Stimulated activated CD4-positive, alpha-beta T cell treated with anti-CD3 and anti-CD28 coated beads, Interleukin-2, amount 100 ng/mL, for 24 hours (primary cell): ENCODE results near the gene MUCL3.
A peak's percentile ranks its signal among the peaks of the same experiment; 100 is the strongest.
"Not testable (repeated sequence)": the region's sequence is repeated elsewhere in the genome, so short reads cannot be mapped to it uniquely, and the experiment has no call there.

ENCODE experiments used
- DNase-seq, 2 donors: peaks; one replicate each; pipeline ENCODE4 v3.0.0-alpha.2; 2020

MUCL3 gene, protein sequence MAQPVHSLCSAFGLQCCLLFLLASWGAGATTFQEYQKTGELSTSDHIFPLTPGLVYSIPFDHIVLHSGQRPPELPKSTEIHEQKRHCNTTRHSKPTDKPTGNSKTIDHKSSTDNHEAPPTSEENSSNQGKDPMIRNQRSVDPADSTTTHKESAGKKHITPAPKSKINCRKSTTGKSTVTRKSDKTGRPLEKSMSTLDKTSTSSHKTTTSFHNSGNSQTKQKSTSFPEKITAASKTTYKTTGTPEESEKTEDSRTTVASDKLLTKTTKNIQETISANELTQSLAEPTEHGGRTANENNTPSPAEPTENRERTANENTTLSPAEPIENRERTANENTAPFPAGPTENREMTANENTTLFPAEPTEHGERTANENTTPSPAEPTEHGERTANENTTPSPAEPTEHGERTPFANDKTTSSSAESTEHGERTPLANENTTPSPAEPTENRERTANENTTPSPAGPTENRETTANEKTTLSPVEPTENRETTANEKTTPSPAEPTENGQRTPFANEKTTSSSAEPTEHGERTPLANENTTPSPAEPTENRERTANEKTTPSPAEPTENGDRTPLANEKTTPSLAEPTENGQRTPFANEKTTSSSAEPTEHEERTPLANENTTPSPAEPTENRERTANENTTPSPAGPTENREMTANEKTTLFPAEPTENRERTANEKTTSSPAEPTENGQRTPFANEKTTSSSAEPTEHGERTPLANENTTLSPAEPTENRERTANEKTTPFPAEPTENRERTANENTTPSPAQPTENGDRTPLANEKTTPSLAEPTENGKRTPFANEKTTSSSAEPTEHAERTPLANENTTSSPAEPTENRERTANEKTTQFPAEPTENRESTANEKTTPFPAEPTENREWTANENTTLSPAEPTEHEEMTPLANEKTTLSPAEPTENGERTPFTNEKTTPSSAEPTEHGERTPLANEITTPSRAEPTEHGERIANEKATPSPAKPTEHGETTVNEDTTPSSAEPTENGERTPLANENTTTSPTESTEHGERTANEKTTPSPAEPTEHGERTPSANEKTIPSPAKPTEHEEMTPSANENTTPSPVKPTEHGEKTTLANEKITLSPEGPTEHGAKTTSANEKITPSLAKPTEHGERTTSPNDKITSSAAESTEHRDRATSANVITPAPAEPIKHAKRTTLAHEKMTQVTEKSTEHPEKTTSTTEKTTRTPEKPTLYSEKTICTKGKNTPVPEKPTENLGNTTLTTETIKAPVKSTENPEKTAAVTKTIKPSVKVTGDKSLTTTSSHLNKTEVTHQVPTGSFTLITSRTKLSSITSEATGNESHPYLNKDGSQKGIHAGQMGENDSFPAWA (N-terminal part only)

DNA sequence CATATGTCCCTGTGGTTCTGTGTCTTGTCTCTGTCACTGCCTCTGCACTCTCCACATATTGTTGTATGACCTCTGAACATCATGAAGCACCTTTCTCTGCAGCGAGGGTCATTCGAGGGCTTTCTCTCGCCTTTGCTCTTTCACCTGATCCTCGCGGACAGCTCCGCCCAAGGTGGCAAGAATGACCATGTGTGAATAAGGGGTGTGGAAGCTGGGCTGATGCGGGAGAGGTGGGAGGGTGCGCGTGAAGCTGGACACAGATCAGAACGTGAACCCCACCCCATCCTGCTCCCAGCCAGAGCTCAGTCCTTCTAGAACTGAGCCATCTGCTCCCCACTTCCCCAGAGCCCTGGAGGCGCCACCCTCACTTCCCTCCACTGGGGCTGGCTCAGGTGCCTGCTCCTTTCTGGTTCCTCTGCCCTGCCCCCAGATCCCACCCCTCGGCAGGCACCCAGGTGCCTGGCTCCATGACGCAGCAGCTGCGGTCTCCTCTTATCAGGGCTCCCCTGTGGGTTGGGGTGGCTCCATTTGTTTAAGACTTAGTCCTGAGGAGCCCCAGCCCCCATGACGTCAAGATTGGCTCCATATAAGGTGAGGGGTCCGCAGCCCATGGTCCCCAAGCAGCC lies at the start of gene MUCL3:
Gene MUCL3 (plus strand): TSS at position 613 of the 626 bp plus-strand sequence. CDS start 27 bp downstream, outside the sequence.
- DNase-seq: no peak

DNA sequence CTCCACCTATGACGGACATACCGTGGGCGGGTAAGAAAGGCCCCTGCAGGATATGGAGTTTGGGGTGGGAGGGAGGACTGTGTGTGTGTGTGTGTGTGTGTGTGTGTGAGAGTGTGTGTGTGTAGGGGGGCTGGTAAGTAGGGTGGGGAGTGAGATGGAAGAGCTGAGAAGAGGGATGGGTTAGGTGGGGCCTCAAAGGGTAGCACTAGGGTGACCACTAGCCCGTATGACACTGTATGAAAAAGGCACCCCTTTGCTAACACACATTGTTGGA lies 49.4 kb upstream of the MUCL3 start:
- no peak for DNase-seq

DNA sequence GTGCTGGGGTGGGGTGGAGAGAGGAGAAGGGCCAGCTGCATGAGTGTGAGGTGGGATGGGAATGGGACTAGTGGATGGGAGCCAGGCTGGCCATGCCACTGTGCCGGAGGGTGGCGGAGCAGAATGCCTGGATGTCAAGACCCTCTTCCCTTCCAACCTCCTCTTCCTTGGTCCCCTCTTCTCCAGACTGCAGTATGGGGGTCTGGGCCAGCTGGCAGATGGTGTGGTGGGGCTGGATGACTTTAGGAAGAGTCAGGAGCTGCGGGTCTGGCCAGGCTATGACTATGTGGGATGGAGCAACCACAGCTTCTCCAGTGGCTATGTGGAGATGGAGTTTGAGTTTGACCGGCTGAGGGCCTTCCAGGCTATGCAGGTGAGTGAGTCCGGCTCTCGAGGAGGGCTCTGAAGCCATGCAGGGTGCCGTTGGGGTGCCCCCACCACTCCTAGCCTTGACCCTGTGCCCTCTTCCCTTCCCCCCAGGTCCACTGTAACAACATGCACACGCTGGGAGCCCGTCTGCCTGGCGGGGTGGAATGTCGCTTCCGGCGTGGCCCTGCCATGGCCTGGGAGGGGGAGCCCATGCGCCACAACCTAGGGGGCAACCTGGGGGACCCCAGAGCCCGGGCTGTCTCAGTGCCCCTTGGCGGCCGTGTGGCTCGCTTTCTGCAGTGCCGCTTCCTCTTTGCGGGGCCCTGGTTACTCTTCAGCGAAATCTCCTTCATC lies 48.8 kb upstream of the MUCL3 start:
- DNase-seq: no peak

DNA sequence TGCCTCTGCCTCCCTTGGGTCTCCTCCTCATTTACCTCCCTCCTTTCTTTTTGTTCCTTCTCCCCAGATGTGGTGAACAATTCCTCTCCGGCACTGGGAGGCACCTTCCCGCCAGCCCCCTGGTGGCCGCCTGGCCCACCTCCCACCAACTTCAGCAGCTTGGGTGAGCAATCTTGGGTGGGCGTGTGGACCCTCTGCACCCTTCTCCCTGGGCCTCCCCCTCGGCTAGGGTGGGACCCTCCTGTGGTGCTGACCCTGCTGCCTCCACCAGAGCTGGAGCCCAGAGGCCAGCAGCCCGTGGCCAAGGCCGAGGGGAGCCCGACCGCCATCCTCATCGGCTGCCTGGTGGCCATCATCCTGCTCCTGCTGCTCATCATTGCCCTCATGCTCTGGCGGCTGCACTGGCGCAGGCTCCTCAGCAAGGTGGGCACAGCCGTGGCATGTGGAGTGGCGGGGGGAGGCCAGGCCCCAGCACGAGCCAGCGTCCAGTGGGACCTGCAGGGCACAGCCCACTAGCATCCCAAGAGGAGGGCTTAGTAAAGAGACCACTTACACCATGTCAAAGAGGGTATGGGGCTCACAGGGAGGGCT lies 47.7 kb upstream of the MUCL3 start:
- no peak for DNase-seq

DNA sequence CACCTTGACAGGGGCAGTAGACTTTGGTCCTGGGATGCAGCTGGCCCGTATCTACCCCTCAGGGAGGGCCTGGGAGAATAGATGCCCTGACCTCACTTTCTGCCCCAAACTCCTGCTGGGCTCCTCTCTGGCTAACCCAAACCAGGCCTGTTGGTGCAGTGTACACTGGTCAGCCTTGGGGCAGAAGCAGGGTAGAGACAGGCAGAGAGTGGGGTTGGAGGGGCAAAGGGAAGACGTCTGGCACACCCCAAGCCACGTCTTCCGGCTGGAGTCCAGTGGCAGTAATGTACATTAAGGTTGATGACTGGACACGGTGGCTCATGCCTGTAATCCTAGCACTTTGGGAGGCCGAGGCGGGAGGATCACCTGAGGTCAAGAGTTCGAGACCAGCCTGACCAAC lies 47.1 kb upstream of the MUCL3 start:
- no peak for DNase-seq

DNA sequence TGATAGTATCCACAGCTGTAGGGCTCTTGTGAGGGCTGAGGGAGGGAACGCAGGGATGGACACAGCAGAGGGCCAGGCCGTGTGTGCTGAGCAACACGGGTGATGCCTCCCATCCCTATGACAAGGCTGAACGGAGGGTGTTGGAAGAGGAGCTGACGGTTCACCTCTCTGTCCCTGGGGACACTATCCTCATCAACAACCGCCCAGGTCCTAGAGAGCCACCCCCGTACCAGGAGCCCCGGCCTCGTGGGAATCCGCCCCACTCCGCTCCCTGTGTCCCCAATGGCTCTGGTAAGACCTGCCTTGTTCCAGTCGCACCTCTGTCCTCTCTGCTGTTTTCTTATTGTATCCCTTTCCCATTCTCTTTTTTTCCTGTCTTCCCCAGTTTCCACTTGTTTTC lies 46.4 kb upstream of the MUCL3 start:
- no peak for DNase-seq

DNA sequence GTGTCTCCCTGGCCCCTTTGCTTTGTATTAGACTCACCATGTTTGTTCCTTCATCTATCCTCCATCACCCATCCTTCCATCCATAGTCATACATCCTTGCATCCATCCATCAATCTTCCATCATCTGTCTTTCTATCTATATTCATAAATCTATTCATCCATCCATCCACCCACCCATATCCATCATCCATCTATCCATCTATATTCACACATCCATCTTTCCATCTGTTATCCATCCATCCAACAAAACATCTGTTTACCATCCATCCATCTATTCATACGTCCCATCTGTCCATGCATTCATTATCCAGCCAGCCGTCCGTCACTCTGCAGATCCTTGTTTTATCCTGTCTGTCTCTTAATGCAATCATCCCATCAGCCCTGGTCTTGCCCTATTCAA lies 45.8 kb upstream of the MUCL3 start:
- no peak for DNase-seq

DNA sequence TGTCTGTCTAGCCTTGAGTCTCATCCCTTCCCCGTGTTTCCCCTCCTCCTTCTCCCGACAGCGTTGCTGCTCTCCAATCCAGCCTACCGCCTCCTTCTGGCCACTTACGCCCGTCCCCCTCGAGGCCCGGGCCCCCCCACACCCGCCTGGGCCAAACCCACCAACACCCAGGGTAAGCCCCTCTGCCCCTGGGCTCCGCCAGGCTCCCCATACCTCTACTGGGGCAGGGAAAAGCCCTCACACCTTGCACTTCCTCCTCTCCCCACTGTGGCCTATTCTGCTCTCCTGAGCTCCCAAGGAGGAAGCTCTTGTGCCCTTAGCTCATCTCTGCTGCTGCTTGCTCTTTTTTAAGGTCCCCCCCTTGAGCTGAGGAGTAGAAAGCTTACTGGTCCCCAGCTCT lies 45.4 kb upstream of the MUCL3 start:
- DNase-seq: no peak

DNA sequence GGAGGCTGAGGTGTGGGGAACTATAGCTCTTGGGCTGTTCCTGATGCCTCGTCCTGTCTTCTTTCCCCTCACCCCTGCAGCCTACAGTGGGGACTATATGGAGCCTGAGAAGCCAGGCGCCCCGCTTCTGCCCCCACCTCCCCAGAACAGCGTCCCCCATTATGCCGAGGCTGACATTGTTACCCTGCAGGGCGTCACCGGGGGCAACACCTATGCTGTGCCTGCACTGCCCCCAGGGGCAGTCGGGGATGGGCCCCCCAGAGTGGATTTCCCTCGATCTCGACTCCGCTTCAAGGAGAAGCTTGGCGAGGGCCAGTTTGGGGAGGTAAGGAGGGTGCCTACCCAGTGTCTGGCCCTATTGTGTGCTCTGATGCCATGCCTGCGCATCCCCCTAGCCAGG lies 44.2 kb upstream of the MUCL3 start:
- DNase-seq: no peak

DNA sequence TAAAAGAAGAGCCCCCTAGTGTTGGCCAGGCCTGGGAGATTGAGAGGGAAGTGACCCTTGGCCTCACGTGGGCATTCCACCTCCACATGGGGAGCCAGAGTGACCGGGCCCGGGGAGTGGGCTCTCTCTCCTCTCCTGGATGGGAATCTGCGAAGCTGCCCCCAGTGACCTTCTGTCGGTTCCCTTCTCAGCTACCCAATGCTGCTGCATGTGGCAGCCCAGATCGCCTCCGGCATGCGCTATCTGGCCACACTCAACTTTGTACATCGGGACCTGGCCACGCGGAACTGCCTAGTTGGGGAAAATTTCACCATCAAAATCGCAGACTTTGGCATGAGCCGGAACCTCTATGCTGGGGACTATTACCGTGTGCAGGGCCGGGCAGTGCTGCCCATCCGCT lies 42.9 kb upstream of the MUCL3 start:
- DNase-seq: no peak

DNA sequence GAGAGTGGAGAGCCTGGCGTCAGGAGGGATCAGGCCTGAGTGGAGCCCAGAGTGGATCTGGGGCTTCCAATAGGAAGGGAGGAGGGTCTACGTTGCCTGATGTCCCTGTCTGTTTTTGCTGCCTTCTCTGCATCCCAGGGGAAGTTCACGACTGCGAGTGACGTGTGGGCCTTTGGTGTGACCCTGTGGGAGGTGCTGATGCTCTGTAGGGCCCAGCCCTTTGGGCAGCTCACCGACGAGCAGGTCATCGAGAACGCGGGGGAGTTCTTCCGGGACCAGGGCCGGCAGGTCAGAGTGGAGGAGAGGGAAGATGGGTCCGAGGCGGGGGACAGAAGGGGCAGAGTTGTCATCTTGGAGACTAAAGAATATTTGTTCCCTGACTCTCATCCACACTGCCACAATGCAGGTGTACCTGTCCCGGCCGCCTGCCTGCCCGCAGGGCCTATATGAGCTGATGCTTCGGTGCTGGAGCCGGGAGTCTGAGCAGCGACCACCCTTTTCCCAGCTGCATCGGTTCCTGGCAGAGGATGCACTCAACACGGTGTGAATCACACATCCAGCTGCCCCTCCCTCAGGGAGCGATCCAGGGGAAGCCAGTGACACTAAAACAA lies 41.9 kb upstream of the MUCL3 start:
- DNase-seq: no peak

DNA sequence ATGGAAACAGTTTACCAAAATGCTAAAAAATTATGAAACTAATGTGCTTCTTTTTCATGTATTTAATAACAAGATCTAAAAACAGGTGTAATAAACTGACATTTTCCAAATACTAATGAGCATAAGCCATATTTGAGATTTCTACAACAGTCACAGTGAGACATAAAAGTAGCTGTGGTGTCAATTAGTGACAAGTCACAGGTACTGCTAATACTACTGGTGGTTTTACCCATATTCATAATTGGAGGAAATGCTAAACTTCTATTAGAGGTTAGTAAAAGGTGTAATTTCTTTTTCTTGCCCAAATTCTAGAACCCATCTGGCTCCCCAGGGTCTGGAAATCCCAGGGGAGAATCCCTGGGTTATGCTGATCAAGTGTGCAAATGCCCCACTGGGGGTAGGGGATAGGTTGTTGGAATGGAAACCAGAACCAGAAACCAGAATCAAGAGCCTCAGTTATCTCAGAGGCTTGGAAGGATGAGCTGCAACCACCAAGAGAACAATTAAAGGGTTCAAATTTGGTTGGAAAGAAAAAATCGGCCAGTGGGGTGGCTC lies 39.8 kb upstream of the MUCL3 start:
- no peak for DNase-seq

DNA sequence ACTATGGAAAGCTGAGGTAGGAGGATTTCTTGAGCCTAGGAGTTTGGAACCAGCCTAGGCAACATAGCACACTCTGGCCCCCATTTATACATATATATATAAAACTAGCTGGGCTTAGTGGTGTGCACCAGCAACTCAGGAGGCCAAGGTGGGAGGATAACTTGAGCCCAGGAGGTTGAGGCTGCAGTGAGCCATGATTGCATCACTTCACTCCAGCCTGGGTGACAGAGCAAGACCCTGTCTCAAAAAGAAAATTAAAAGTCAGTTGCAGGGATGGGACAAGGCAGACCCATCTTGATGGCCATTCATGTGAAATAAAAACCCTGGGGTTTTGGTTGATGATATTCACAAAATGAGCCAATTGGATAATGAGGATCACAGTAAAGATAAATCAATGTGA lies 39.3 kb upstream of the MUCL3 start:
- no peak for DNase-seq

DNA sequence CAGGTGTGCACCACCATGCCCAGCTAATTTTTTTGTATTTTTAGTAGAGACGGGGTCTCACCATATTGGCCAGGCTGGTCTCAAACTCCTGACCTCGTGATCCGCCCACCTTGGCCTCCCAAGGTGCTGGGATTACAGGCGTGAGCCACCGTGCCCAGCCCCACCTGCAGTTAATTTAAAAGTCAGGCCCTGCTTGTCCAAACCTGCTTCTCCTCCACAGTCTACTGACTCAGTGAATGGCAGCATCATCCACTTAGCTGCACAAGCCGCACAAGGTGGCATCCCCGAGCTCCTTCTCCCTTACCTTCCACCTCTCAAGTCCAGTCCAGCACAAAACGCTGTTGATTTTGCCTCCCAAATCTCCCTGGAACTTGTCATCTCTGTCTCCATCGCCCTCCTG lies 38.6 kb upstream of the MUCL3 start:
- DNase-seq: not testable (repeated sequence)

DNA sequence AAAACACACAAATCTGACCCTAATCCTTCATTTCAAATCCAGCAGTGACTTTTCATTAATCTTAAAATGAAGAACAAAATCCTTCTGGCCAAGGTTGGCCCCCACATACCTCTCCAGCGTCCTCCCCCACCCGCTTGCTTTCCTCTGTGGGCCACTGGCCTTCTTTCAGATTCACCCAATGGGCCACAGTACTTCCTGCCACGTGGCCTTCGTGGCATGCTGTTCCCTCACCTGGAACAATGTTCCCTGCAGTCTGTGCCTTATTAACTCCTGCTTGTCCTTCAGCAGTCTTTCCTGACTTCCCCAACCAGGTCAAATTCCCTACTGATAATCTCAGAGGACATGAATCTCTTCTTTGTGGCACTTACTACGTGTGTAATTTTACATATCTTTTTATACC lies 38.1 kb upstream of the MUCL3 start:
- no peak for DNase-seq

DNA sequence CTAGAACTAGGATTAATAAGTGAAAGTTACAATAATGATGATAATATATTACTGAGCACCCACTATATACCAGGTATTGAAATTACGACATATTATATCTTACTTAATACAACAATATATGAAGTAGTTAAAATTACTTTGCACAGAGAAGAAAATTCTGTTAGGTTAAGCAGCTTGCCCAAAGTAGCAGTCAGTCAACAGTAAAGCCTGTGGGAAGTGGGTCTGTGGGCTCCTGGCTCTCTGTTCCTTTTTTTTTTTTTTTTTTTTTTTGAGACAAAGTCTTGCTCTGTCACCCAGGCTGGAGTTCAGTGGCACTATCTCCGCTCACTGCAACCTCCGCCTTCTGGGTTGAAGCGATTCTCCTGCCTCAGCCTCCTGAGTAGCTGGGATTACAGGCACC lies 37.5 kb upstream of the MUCL3 start:
- no peak for DNase-seq

DNA sequence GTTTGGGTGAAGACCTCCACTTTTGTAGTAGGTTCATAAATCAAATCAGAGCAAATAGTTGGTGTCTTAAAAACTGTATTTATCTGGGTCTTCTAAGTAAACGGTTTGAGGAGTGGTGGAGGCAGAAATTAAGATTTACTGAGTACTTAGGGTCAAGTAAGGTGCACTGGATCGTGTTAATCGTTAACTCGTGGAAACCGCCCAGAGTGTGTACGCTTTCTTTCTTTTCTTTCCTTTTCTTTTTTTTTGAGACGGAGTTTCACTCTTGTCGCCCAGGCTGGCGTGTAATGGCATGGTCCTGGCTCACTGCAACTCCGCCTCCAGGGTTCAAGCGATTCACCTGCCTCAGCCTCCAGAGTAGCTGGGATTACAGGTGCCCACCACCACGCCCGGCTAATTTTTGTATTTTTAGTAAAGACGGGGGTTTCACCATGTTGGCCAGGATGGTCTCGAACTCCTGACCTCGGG lies 33.4 kb upstream of the MUCL3 start:
- DNase-seq: not testable (repeated sequence)

DNA sequence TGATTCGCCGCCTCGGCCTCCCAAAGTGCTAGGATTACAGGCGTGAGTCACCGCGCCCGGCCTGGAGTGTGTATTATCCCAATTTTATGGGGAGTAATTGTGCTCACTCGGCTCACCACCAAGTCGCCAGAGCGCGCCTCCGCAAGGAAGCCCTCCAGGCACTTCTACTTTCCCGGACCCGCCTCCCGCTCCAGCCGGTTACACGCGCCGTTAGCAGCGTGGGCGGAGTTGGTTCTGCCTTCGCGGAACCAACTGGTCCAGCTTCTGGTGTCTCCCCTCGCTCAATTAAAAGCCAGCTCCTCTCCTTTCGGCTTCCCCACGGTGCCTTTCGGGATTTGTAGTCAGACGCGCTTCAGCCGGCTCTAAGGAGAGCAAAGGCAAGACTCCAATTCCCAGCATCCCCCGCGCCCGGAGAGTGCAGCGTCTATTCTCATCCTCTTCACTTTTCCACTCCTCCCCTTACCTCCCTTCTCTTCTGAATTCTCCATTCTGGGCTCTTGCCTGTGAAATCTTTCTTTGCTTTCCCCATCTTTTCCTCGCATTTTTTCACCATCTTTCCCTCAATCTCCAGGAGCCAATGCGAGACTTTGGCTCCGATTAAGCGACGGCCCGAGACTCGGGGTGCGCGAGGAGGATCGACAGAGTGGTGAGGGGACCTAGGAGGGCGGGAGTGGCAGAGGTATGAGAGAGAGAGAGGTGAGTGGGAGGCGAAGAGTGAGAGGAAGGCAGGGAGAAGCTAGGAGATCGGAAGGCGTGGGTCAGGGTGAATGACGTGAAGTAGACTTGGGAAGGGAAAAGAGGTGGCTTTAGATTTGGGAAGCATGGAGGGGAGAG lies 32.8 kb upstream of the MUCL3 start, which contains the start of gene GTF2H4:
Gene GTF2H4 (plus strand): TSS at position 450 of the 834 bp plus-strand sequence.
- peak; percentile 95 for DNase-seq

DNA sequence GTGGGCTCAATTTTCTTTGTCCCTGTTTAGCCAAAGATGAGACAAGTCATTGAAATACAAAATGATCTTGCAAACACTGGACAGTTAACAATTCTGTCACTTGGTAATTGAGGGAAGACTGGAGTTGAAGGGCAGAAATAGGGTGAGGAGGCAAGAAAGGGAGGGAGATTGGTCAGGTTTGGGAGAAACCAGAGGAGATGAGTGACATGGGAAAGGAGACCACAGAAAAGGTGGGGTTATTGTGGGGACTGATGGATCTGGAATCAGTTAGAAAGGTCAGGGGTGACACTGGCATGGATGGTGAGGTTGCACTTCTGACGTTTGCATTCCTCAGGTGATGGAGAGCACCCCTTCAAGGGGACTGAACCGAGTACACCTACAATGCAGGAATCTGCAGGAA lies 32.1 kb upstream of the MUCL3 start:
- DNase-seq: no peak

DNA sequence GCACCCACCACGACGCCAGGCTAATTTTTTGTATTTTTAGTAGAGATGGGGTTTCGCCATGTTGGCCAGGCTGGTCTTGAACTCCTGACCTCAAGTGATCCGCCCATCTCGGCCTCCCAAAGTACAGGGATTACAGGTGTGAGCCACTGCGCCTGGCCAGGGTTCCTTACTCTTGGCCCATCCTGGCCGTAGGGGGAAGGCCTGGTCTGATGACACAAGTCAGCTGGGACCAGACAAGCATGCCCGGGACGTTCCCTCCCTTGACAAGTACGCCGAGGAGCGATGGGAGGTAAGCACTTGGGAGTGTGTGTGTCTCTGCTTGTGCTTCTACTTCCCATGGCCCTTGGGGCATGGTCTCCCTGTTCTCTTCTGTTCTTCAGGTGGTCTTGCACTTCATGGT lies 30.3 kb upstream of the MUCL3 start:
- not testable (repeated sequence) for DNase-seq
